Mesodermal cell (in vitro differentiated cells): ENCODE data around the gene MUL1.
"Not testable (repeated sequence)": the region's sequence is repeated elsewhere in the genome, so short reads cannot be mapped to it uniquely, and the experiment has no call there.

ENCODE experiments used
- H3K27ac ChIP-seq: 2 replicates; pipeline ENCODE4 v1.7.0; 2013; ENCODE audit warnings: mild to moderate bottlenecking, low read depth, low read length, moderate library complexity; ENCODE audit not compliant: severe bottlenecking
- H3K36me3 ChIP-seq: 2 replicates; pipeline ENCODE4 v1.7.1; 2013; ENCODE audit warnings: mild to moderate bottlenecking, low read length, moderate library complexity; ENCODE audit not compliant: control insufficient read depth, insufficient read depth
- H3K4me1 ChIP-seq: one replicate; pipeline ENCODE4 v1.7.1; 2013; ENCODE audit warnings: mild to moderate bottlenecking, low read length; ENCODE audit not compliant: insufficient read depth, control insufficient read depth, poor library complexity, severe bottlenecking
- H3K4me3 ChIP-seq: 2 replicates; pipeline ENCODE4 v1.7.0; 2013; ENCODE audit warnings: low read length, control low read depth, mild to moderate bottlenecking; ENCODE audit not compliant: insufficient read depth, poor library complexity, severe bottlenecking; ENCODE audit errors: extremely low read depth
- H3K9me3 ChIP-seq: 2 replicates; pipeline ENCODE4 v1.7.1; 2013; ENCODE audit warnings: mild to moderate bottlenecking, low read length, moderate library complexity; ENCODE audit not compliant: control insufficient read depth
- WGBS, 2 experiments: methylation state at CpG; one replicate each; pipeline ENCODE4 v1.1.5; 2013; ENCODE audit warnings: missing lambda C conversion rate in 2 of 2; ENCODE audit not compliant: insufficient coverage in 2 of 2; 5-methylcytosine and 5-hydroxymethylcytosine counted together

MUL1 gene

DNA sequence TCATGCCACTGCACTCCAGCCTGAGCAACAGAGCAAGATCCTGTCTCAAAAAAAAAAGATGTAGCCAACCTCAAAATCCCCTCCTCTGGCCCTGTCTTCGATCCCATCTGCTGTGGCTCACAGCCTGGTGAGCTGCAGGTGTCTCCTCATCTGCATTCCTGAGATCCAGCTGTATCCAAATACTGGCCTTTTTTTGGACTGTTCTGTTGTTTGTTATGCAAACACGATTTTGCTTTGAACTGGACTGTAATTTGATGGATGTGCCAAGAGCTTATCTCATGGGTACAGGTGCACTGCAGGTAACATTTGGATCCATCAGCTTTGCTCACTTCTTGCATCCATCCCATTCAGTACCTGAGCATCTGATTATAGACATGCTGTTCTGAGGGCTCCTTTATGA, 30.3 kb upstream of the MUL1 start:
- H3K9me3 ChIP-seq, result no peaks in the 10 kb centered on the region
- WGBS, 2 experiments, result 33 to 50% methylated on average over 1 to 2 of the region's 2 CpGs
- H3K4me3 ChIP-seq, result no peak overlapping the region
- no peaks in the 10 kb centered on the region for H3K4me1 ChIP-seq
- no peaks in the 10 kb centered on the region for H3K36me3 ChIP-seq
- H3K27ac ChIP-seq, result no peak overlapping the region

DNA sequence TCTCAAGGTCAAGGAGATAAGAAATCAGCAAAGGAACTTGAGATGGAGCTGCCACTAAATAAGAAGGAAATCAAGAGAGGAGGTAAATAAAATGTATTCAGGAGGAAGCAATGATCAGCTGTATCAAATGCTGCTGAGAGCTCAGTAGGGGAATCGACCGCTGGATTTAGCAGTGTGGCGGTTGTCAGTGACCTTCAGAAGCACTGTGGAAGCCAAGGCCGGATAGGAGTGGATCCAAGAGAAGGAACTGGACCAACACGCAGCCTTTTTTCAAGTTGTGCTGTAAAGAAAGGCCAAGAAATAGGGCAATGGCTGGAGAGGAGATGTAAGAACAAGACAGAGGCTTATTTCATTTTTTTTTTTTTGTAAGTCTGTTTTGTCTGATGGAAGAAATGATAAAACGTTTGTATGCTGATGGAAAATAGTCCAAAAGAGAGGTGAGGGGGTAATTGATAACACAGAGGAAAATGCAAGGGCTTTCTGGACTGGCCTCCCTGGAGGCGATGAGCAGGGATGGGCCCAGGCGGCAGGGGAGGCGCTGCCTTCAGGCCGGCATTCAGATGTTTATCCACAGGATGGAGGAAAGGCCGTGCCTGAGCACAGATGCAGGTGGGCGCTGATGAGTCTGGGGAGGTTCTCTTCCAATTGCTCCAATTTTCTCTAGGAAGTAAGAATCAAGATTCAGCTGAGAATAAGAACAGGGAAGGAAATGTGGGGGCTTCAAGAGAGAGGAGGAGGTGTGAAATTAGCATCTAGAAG, 26.9 kb upstream of the MUL1 start:
- 71 to 78% methylated on average over 11 to 12 of the region's 12 CpGs for WGBS, 2 experiments

DNA sequence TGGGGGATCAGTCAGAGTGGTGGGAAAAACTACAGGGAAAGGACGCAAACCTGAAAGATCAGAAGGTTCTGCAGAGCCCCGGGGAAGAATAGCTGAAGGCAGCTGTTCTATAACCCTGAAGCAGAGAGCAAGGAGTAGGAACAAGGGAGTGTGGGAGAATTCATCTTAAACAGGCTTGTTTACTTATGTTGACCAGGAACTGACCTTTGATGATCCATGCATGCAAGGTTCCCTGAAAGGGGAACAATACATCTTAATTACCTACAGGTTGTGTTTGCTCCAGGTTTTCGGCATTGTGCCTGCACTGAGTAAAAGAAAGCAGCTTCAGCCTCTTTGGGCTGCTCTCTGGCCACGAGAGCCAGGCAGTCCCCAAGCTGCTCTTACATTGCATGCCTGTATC, 25.7 kb upstream of the MUL1 start:
- Histone ChIP-seq H3K9me3 (no peaks in the 10 kb centered on the region), H3K27ac (no peak overlapping the region), H3K4me1 (no peaks in the 10 kb centered on the region), H3K4me3 (no peak overlapping the region), H3K36me3 (no peaks in the 10 kb centered on the region)
- WGBS, 2 experiments, result 80 to 89% methylated on average over 4 of the region's 4 CpGs

More for the DNA sequence above, 26.9 kb upstream of the MUL1 start:
- no peaks in the 10 kb centered on the region for H3K4me1 ChIP-seq
- H3K36me3 ChIP-seq, result no peaks in the 10 kb centered on the region
- no peak overlapping the region for H3K27ac ChIP-seq
- no peak overlapping the region for H3K4me3 ChIP-seq
- H3K9me3 ChIP-seq, result no peaks in the 10 kb centered on the region

DNA sequence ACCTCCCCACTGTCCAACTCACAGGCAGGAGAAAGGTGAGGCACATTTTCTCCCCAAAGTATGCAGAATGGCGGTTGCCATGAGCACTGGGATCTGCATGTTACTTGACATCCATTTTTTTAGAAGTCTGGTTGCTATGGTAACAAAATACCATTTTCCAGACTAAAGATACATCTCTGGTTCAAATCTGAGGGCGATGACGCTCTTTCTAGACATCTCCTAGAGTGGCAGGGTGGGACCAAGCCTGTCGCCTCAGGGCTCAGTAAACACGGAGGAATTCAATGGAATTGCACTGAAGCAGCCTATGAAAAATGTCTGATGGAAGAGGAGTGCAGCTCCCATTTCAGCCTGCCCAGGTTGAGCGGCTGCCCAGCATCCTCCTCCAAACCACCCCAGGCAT, 22.9 kb upstream of the MUL1 start:
- no peak overlapping the region for H3K4me3 ChIP-seq
- no peaks in the 10 kb centered on the region for H3K9me3 ChIP-seq
- H3K36me3 ChIP-seq, result no peaks in the 10 kb centered on the region
- no peaks in the 10 kb centered on the region for H3K4me1 ChIP-seq
- no peak overlapping the region for H3K27ac ChIP-seq
- 72 to 81% methylated on average over 5 to 6 of the region's 6 CpGs for WGBS, 2 experiments

DNA sequence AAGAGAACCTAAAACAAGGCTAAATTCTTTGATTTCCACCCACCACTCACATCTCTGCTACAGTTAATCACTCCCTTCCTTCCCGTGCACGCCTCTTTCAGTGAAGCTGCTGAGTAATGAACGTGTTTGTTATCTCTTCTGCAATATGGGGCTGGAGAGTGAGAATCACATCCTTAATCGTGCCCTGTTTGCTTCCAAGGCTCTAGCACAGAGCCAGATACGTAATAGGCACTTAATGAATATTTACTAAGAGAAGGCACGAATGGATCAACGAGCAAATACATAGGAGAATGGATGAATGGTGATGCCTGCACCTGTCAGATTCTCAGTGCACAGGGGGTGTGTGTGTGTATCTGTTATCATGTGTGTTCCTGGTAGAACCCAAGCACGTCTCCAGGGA, 22.4 kb upstream of the MUL1 start:
- H3K9me3 ChIP-seq, result no peaks in the 10 kb centered on the region
- H3K4me3 ChIP-seq, result no peak overlapping the region
- WGBS, 2 experiments, result 71 to 73% methylated on average over 7 to 8 of the region's 8 CpGs
- no peaks in the 10 kb centered on the region for H3K4me1 ChIP-seq
- H3K36me3 ChIP-seq, result no peaks in the 10 kb centered on the region
- H3K27ac ChIP-seq, result no peak overlapping the region

DNA sequence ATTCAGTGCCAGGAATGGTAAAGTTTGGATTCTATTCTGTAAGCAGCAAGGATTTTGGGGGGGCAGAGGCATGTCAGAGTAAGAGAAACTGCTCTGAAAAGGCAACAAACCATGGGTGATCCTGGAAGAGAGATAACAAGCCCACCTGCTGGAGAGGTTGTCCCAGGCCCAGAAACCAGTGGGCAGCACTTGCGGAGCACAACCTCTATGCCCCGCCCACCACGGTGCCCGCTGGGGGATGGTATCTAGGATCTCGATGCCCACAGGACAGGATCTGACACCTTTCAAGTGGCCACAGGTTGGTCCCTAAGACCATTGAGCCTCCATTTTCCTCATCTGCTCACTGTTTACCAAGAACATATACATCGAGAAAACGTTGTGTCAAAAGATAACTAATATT, 20.3 kb upstream of the MUL1 start:
- no peaks in the 10 kb centered on the region for H3K36me3 ChIP-seq
- 68 to 72% methylated on average over 7 of the region's 7 CpGs for WGBS, 2 experiments
- no peaks in the 10 kb centered on the region for H3K9me3 ChIP-seq
- H3K27ac ChIP-seq, result no peak overlapping the region
- no peaks in the 10 kb centered on the region for H3K4me1 ChIP-seq
- no peak overlapping the region for H3K4me3 ChIP-seq

DNA sequence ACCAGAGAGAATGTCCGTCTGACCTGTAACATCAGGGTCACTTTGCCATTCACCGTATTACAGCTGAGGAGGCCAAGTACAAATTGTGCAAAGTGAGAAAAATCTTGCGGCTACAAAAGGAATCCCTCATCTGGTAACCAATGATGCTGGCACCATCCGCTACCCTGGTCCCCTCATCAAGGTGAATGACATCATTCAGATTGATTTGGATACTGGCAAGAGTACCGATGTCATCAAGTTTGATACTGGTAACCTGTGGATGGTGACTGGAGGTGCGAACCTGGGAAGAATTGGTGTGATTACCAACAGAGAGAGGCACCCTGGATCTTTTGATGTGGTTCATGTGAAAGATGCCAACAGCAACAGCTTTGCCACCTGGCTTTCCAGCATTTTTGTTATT, 18.3 kb upstream of the MUL1 start:
- Histone ChIP-seq H3K27ac (no peak overlapping the region), H3K4me3 (no peak overlapping the region), H3K4me1 (no peaks in the 10 kb centered on the region), H3K9me3 (no peaks in the 10 kb centered on the region), H3K36me3 (no peaks in the 10 kb centered on the region)
- 86 to 89% methylated on average over 6 of the region's 6 CpGs for WGBS, 2 experiments

DNA sequence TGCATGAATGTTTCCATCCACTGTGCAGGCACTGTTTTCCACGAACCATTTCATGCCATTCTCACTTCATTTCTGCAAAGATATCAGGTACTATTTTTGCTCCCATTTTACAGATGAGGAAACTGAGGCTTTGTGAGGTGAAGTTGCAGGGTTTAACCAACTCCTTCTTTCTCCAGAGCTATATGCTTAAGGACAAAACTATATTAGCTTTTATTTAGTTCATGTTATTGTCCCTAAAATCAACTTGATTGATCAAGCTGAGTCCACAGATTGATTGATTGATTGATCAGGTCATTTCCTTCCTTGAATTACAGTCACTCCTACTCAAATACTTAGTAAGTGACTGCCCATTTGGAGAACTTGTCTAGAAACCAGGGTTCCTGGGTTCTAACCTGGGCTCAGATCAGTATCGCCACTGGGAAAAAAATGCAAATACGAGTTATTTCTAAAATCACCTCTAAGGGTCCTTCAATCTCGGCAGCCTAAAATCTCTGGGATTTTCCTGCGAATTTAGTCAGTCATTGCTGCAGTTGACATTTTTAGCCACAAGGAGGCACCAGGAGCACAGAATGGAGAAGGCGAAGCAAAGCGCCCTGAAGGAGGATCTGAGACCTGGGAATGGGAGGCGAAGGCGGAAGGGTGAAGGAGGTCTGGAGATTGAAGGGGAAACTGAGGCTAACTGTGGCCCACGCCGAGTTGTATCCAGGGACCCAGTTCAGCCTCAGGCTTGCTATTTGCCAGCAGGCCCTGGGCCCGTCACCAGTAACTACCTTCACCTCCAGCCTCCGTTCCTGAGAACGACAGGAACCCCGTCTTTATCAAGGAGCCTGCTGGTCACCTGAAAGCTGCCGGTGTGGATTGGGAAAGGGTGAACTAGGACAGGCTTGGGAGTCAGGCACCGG, 14.3 kb upstream of the MUL1 start:
- H3K4me1 ChIP-seq, result no peaks in the 10 kb centered on the region
- no peaks in the 10 kb centered on the region for H3K9me3 ChIP-seq
- H3K36me3 ChIP-seq, result no peaks in the 10 kb centered on the region
- 24 to 29% methylated on average over 13 to 15 of the region's 17 CpGs for WGBS, 2 experiments
- no peak overlapping the region for H3K27ac ChIP-seq
- no peak overlapping the region for H3K4me3 ChIP-seq

DNA sequence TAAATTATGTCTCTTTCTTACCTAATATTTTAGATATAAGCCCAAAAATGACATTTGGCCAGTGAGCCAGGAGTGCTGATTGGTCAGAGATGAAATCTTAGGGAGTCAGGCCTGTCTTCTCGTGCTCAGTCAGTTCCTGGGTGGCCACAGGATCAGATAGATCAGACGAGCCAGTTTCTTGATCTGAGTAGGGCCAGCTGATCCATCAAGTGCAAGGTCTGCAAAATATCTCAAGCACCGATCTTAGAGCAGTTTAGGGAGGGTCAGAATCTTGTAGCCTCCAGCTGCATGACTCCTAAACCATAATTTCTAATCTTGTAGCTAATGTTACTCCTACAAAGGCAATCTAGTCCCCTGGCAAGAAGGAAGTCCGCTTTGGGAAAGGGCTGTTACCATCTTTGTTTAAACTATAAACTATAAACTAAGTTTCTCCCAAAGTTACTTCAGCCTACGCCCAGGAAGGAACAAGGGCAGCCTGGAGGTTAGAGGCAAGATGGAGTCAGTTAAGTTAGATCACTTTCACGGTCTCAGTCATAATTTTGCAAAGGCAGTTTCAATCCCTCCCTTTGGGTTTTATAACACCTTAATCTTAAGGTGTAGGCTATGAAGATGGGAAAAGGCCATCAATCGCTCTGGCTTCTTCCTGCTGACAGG, 11.8 kb upstream of the MUL1 start:
- 74 to 78% methylated on average over 4 to 5 of the region's 7 CpGs for WGBS, 2 experiments
- not testable (repeated sequence) for H3K36me3 ChIP-seq, H3K27ac ChIP-seq, H3K4me3 ChIP-seq, H3K9me3 ChIP-seq, H3K4me1 ChIP-seq

DNA sequence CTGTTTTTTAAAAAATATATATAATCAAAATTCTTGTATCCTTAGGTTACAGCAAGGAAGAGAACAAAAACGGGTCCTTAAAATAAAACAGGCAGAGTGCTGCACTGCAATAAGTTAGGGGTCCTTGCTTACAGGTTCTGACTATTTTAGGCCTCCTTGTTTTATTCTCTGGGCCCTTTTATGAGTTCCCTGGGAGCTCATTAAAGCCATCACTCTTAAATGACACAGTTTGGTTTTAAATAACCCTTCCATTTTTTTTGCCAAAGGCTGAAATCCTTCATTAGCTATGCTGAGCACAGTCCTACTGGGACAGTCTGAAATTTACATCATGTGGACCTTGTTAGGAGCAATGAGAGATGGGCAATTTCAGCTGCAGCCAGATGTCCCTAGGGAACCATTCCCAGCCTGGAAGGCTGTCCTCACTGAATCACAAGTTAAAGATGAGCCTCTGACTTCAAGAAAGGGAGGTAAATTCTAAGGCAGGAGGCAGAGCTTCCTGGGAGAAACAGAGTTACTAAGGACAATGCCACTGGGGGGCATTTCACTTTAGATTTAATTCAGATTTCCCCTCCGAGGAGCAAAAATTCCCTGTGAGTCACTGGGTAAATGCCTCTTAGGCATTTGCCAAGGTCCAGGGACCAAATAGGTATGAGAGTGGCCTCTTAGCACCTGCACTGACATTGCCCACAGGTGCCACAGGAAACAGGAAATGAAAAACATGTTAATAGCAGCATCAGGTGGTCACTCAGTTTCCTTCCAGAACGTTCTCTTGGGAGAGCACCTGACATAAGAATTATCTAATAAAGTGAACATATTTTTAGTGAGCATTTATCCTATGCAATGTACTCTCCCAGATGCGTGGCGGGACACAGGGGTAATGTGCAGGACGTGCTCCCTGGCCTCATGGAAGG, 3.8 kb upstream of the MUL1 start:
- 77 to 79% methylated on average over 2 of the region's 6 CpGs for WGBS, 2 experiments
- no peaks in the 10 kb centered on the region for H3K36me3 ChIP-seq
- no peak overlapping the region for H3K4me3 ChIP-seq
- no peaks in the 10 kb centered on the region for H3K9me3 ChIP-seq
- H3K27ac ChIP-seq, result no peak overlapping the region
- H3K4me1 ChIP-seq, result no peaks in the 10 kb centered on the region
